Nephron (organoid): ENCODE measurements around the gene ZNF396.

Source experiments
- H3K27ac Mint-ChIP-seq, 3 experiments: 2 replicates each; pipeline ENCODE4 v1.8.0; 2020; ENCODE audit warnings: mixed read lengths in 3 of 3, mild to moderate bottlenecking in 2 of 3, moderate library complexity in 1 of 3
- H3K27me3 Mint-ChIP-seq: 2 replicates; pipeline ENCODE4 v1.8.0; 2021; ENCODE audit warnings: low read depth, mild to moderate bottlenecking, moderate library complexity, mixed read lengths
- H3K36me3 Mint-ChIP-seq: 2 replicates; pipeline ENCODE4 v1.8.0; 2020; ENCODE audit warnings: low read depth, mixed read lengths
- H3K4me1 Mint-ChIP-seq: 2 replicates; pipeline ENCODE4 v1.8.0; 2020; ENCODE audit warnings: mixed read lengths
- H3K4me3 Mint-ChIP-seq, 3 experiments: 2 replicates each; pipeline ENCODE4 v1.8.0; 2020; ENCODE audit warnings: mild to moderate bottlenecking in 3 of 3, mixed read lengths in 3 of 3, moderate library complexity in 2 of 3
- H3K9me3 Mint-ChIP-seq: 2 replicates; pipeline ENCODE4 v1.8.0; 2020; ENCODE audit warnings: mixed read lengths
- TF ChIP-seq, protein P1 (sequence below), 3 experiments: fragments of 200-600 bp; sonication (generic); IDR thresholded peaks; one replicate each; pipeline ENCODE4 v1.5.0; 2021; ENCODE audit warnings: antibody characterized with exemption in 3 of 3; ENCODE audit not compliant: unreplicated experiment in 3 of 3

The ZNF396 gene

DNA sequence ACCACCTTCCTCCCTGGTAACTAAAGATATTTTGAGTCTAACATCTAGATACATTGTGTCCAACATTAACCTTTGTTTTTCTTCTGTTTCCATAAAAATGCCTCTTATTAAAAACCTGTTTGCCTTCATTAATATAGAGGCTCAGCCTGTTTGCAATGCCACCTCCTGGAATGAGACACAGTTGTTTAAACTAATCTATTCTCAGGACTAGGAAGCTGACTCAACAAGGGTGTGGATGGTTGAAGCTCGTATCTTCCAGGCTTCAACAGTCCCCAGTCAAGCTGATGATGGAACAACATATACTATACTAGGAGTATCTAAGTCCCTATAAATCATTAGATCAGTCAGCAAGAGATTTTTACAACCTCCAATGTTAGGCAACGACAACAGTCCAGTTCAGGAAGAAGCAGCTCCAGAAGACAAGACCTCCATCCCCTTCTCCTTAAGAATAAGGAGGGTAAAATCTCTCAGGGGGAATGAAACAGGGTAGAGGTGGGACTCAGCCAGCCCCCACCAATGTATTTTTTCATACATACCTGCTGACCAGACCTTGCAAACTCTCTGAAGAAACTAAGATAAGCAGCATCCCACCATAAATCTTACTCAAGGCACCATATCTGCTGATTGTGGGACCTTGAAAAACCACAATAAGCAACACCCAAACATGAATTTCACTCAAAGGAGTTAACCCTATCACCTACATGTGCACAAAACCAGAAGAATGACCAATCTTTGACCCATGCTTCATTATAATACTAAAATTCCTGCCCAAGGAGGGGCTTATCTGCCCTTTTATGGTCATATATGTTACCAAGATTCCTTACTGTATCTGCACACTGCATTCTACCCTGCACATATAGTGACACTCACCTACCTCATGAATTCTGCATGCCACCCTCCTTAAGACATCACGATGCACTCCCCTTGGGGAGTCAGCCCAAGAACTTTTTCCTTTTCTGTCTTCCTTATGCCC lies 54.4 kb downstream of the ZNF396 start:
- H3K27ac Mint-ChIP-seq, result no peak overlapping the region
- TF ChIP-seq, protein P1, sequence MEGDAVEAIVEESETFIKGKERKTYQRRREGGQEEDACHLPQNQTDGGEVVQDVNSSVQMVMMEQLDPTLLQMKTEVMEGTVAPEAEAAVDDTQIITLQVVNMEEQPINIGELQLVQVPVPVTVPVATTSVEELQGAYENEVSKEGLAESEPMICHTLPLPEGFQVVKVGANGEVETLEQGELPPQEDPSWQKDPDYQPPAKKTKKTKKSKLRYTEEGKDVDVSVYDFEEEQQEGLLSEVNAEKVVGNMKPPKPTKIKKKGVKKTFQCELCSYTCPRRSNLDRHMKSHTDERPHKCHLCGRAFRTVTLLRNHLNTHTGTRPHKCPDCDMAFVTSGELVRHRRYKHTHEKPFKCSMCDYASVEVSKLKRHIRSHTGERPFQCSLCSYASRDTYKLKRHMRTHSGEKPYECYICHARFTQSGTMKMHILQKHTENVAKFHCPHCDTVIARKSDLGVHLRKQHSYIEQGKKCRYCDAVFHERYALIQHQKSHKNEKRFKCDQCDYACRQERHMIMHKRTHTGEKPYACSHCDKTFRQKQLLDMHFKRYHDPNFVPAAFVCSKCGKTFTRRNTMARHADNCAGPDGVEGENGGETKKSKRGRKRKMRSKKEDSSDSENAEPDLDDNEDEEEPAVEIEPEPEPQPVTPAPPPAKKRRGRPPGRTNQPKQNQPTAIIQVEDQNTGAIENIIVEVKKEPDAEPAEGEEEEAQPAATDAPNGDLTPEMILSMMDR (IDR thresholded peaks at IDR 0.05; ENCODE audit: unreplicated experiment in 3 of 3), result no peak
- H3K4me3 Mint-ChIP-seq, result no peak overlapping the region
- peaks cover 5% of the 10 kb centered on the region for H3K9me3 Mint-ChIP-seq
- no peaks in the 10 kb centered on the region for H3K27me3 Mint-ChIP-seq
- H3K4me1 Mint-ChIP-seq, result no peaks in the 10 kb centered on the region
- H3K36me3 Mint-ChIP-seq, result peaks cover 5% of the 10 kb centered on the region
